Esophagus (tissue), 2 donors: ENCODE measurements around the gene PPM1H. TPM values are rescaled to one million over a fixed set of nuclear protein-coding genes. Genes with fewer than 3 reads are reported as not detected.

Experiments used
- H3K27ac ChIP-seq, 2 donors: one replicate each; pipeline ENCODE4 v1.5.1; 2013; ENCODE audit warnings: low read depth in 2 of 2, mild to moderate bottlenecking in 2 of 2, inconsistent platforms in 1 of 2, low read length in 1 of 2, moderate library complexity in 1 of 2
- H3K27me3 ChIP-seq, 2 donors: one replicate each; pipeline ENCODE4 v1.6.1; 2013; ENCODE audit warnings: low read length in 2 of 2, control low read depth in 1 of 2, mild to moderate bottlenecking in 1 of 2; ENCODE audit not compliant: insufficient read depth in 2 of 2, control insufficient read depth in 1 of 2
- H3K36me3 ChIP-seq, 2 donors: one replicate each; pipeline ENCODE4 v1.6.1; 2013; ENCODE audit warnings: low read length in 1 of 2; ENCODE audit not compliant: control insufficient read depth in 2 of 2, insufficient read depth in 2 of 2
- H3K4me1 ChIP-seq, 2 donors: one replicate each; pipeline ENCODE4 v1.6.1; 2013; ENCODE audit warnings: low read length in 1 of 2; ENCODE audit not compliant: control insufficient read depth in 2 of 2, insufficient read depth in 2 of 2
- H3K4me3 ChIP-seq, 2 donors: one replicate each; pipeline ENCODE4 v1.5.1; 2013; ENCODE audit warnings: low read length in 2 of 2, mild to moderate bottlenecking in 2 of 2, low read depth in 1 of 2, moderate library complexity in 1 of 2
- H3K9me3 ChIP-seq, 2 donors: one replicate each; pipeline ENCODE4 v1.6.1; 2013; ENCODE audit warnings: mild to moderate bottlenecking in 2 of 2, low read depth in 1 of 2, low read length in 1 of 2, moderate library complexity in 1 of 2; ENCODE audit not compliant: control insufficient read depth in 2 of 2, insufficient read depth in 1 of 2
- WGBS, 2 donors: extraction: QIAGEN DNeasy Blood & Tissue Kit; methylation state at CpG; one replicate each; pipeline ENCODE4 v1.1.7; 2013; 5-methylcytosine and 5-hydroxymethylcytosine counted together
- polyA plus RNA-seq, 2 donors: library from polyadenylated mRNA; stranded (reverse); fragments of 200-250 nt; gene quantifications; one replicate each; pipeline ENCODE4 v1.2.3, GENCODE V29; 2013
- donor health status: healthy with polysubstance abuse.
- donor health status: Bipolar disorder and iron deficiency.

PPM1H gene
- polyA plus RNA-seq, 2 donors = 0.04 to 0.09 TPM

- H3K27ac ChIP-seq = peak overlapping the region; percentile 82 to 93
- H3K4me3 ChIP-seq = peak overlapping the region in 1 of 2 donors; percentile 65
- H3K9me3 ChIP-seq = no peaks in the 10 kb centered on the region
- 17 to 19% methylated on average over 2 of the region's 2 CpGs for WGBS, 2 donors
- no peaks in the 10 kb centered on the region for H3K36me3 ChIP-seq
- H3K4me1 ChIP-seq = no peaks in the 10 kb centered on the region
- no peaks in the 10 kb centered on the region for H3K27me3 ChIP-seq
These were observed 333.2 kb downstream of the PPM1H start for GRCh38 chr12:62601765-62602164.

DNA sequence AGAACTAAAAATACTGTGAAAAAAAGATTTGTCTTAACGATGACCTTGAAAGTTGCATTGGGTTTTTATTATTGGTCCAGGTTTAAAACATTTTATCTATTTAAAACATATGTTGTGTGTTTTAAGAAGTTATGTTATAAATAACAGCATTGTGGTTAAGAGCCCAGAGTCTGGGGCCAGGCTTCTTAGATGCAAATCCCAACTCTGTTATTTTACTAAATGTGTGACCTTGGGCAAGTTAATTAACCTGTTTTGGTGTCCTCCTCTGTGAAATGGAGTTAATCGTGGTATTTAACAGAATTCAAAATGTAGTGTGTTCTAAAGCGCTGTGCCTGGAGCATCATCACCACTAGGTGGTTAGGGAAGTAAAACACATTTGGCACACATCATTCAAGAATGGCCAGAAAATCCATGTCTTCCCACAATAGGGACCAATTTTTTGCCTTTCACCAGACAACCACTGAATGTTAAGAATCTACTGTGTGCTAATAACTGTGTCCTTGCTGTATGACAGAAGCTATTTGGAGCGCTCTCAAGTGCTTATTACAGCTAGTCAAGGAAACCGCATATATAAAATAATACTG lies 335.0 kb downstream of the PPM1H start:
- 92% methylated on average over 5 of the region's 5 CpGs for WGBS, 2 donors
- H3K36me3 ChIP-seq = no peaks in the 10 kb centered on the region
- no peaks in the 10 kb centered on the region for H3K27me3 ChIP-seq
- H3K9me3 ChIP-seq = no peaks in the 10 kb centered on the region
- H3K27ac ChIP-seq = no peak overlapping the region
- no peak overlapping the region for H3K4me3 ChIP-seq
- H3K4me1 ChIP-seq = no peaks in the 10 kb centered on the region

GRCh38 chr12:62598846-62599245 lies 336.1 kb downstream of the PPM1H start:
- no peak overlapping the region for H3K4me3 ChIP-seq
- H3K36me3 ChIP-seq = no peaks in the 10 kb centered on the region
- H3K9me3 ChIP-seq = no peaks in the 10 kb centered on the region
- no peaks in the 10 kb centered on the region for H3K27me3 ChIP-seq
- H3K4me1 ChIP-seq = no peaks in the 10 kb centered on the region
- 90 to 95% methylated on average over 3 of the region's 3 CpGs for WGBS, 2 donors
- H3K27ac ChIP-seq = no peak overlapping the region

DNA sequence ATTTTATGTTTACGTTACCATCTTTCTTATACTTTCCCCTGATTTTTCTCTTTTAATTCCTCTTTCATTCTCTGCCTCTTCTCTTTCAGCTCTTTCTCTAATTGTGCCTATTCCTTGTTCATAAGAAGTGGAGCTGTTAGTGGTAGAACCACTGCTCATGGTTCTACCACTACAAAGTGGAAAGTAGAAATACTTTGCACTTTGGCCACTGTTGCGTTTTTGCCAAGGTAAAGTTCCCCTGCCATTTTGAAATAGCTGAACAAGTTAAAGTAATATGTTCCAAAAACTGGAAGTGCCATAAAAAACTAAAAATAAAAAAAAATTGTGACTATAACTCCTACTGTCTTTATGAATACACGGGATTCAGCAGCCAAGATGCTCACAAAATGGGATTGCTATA lies 337.7 kb downstream of the PPM1H start:
- Histone ChIP-seq H3K4me3 (no peak overlapping the region), H3K4me1 (no peaks in the 10 kb centered on the region), H3K9me3 (no peaks in the 10 kb centered on the region), H3K36me3 (no peaks in the 10 kb centered on the region), H3K27me3 (no peaks in the 10 kb centered on the region), H3K27ac (no peak overlapping the region)
- 96 to 97% methylated on average over 3 of the region's 3 CpGs for WGBS, 2 donors

Other genes with a start within 250 kb of the PPM1H start
- gene AVPR1A, start 216.1 kb upstream of the PPM1H start, polyA plus RNA-seq = under 1 TPM; 0.10 to 0.21 TPM